ENCODE data around the gene CLIP2. TPM values are rescaled to one million over a fixed set of nuclear protein-coding genes. Genes with fewer than 3 reads are reported as not detected.

Gene CLIP2
- total RNA-seq, 1 donor from 2014 or later, result 24.3 TPM

DNA sequence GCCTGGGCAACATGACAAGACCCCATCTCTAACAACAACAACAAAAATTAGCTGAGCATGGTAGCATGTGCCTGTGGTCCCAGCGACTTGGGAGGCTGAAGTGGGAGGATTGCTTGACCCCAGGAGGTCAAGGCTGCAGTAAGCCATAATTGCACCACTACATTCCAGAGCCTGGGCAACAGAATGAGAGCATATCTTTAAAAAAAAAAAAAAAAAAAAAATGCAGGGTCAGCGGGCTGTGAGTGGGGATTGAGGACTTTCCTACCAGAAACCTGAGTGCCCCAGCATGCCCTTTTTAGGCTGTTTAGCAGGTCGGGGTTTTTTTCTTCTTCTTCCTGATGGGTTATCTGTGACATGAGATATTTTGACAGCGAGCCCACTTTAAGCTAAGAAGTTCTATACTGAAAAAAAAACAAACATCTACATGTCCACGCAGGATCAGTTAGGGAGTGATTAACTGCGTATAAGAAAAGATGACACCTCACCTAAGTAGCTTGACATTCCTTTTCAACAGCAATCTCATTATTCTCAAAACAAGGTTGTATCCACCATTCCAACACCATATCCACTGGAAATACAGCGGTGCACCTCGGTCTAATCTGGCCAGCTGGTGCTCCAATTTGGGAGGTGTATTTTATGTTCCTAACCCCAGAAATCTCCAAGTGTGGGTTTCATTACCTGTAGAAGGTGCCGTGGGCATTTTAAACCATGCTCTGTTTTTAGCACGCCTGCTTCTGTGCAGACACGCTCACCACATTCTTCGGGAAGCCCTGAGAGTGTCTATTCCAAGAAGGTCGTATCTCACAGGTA, 21.2 kb upstream of the CLIP2 start:
- no peaks in the 10 kb centered on the region for H3K27me3 ChIP-seq
- H3K4me1 ChIP-seq, result peaks cover 18% of the 10 kb centered on the region
- H3K9me3 ChIP-seq, result no peaks in the 10 kb centered on the region
- no peak for ATAC-seq
- no peak for DNase-seq
- intact Hi-C loops (cut with DNase I), result no loop called here
- no peak overlapping the region for H3K4me3 ChIP-seq
- H3K36me3 ChIP-seq, result no peaks in the 10 kb centered on the region
- H3K27ac ChIP-seq, result no peak overlapping the region
- TF ChIP-seq, protein P1, sequence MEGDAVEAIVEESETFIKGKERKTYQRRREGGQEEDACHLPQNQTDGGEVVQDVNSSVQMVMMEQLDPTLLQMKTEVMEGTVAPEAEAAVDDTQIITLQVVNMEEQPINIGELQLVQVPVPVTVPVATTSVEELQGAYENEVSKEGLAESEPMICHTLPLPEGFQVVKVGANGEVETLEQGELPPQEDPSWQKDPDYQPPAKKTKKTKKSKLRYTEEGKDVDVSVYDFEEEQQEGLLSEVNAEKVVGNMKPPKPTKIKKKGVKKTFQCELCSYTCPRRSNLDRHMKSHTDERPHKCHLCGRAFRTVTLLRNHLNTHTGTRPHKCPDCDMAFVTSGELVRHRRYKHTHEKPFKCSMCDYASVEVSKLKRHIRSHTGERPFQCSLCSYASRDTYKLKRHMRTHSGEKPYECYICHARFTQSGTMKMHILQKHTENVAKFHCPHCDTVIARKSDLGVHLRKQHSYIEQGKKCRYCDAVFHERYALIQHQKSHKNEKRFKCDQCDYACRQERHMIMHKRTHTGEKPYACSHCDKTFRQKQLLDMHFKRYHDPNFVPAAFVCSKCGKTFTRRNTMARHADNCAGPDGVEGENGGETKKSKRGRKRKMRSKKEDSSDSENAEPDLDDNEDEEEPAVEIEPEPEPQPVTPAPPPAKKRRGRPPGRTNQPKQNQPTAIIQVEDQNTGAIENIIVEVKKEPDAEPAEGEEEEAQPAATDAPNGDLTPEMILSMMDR (IDR thresholded peaks at IDR 0.05), result no peak

DNA sequence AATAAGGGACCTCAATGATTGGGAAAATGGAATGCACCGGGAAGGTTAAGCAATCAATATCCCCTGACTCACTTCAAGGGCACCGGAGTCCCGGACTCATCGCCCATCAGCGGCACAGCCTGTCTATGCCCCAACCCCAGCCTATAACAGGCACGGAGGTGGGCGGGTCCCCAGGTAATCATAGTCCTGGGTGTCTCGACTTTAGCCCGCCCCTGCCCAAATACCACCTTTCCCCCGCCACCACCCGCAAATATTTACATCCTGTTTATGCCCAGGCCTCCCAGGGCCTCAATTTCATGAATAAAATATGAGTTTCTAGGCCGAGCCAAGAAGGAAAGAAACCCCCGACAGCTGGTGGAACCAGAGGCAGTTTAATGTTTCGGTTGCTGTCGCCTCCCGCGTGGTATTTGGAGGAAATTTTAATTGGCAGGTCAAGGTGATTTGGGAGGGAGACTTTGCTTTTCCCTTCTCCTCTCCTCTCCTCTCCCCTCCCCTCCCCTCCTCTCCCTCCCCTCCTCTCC, 19.4 kb upstream of the CLIP2 start:
- DNase-seq, result peak; percentile 73
- Histone ChIP-seq H3K36me3 (no peaks in the 10 kb centered on the region), H3K4me3 (peak overlapping the region; percentile 71), H3K27me3 (no peaks in the 10 kb centered on the region), H3K9me3 (no peaks in the 10 kb centered on the region), H3K27ac (no peak overlapping the region), H3K4me1 (peaks cover 23% of the 10 kb centered on the region)
- ATAC-seq, result peak; percentile 53
- TF ChIP-seq, protein P1 (IDR thresholded peaks at IDR 0.05), result no peak
- intact Hi-C loops (cut with DNase I), result no loop called here

DNA sequence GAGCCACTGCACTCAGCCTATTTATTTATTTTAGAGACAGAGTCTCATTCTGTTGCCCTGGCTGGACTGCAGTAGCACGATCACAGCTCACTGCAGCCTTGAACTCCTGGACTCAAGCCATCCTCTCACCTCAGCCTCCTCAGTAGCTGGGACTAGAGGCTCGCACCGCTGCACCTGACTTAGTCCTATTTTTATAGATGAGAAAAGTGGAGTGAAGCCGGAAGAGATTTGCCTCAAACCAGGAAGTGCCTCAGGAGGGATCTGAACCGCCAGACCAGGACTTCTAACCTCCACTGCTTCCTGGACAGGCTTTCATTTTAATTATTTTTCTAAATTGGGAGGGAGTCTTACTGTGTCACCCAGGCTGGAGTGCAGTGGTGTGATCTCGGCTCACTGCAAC, 17.5 kb upstream of the CLIP2 start:
- intact Hi-C loops (cut with DNase I), result no loop called here
- ATAC-seq, result no peak
- no peak overlapping the region for H3K4me3 ChIP-seq

DNA sequence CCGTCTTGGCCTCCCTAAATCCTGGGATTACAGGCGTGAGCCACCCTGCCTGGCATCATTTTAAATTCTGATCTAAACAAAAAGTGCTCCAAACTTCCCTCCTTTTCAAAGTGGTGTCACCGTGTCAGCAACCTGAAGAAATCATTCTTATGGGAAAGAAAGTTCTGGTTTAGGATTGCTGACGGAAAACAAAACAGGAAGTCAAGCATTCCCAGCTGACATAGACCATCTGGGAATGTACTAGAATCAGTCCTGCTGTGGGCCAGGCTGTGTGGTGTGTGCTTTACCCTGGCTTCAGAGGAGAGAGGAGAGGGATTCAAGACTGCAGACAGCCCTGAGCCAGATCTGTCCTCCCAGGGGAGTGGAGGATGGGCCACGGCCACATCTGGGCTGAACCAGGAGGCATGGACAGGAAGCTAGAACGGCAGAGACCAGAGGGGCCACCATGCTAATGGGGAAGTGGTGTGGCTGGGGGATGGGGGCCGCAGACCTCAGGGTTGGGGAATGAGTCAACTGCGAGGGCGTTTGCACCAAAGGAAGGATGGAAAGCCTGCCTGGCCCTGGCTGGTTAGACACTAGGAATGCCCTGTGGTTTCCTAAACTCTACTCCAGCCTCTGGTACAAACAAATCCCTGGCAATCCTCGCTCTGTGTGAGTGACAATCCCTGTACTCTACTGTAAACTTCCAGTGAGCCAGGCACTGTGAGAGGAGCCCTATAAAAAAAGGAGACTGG, 16.7 kb upstream of the CLIP2 start:
- TF ChIP-seq, protein P1 (IDR thresholded peaks at IDR 0.05), result no peak
- Histone ChIP-seq H3K36me3 (no peaks in the 10 kb centered on the region), H3K27ac (peak overlapping the region; percentile 72), H3K4me1 (peaks cover 23% of the 10 kb centered on the region), H3K9me3 (no peaks in the 10 kb centered on the region), H3K4me3 (no peak overlapping the region), H3K27me3 (no peaks in the 10 kb centered on the region)
- DNase-seq, result peak; percentile 88
- intact Hi-C loops (cut with DNase I), result no loop called here
- peak; percentile 94 for ATAC-seq

More for the DNA sequence above, 17.5 kb upstream of the CLIP2 start:
- Histone ChIP-seq H3K27ac (peak overlapping the region; percentile 72), H3K4me1 (peaks cover 23% of the 10 kb centered on the region), H3K9me3 (no peaks in the 10 kb centered on the region), H3K36me3 (no peaks in the 10 kb centered on the region), H3K27me3 (no peaks in the 10 kb centered on the region)
- no peak for DNase-seq
- TF ChIP-seq, protein P1 (IDR thresholded peaks at IDR 0.05), result no peak

DNA sequence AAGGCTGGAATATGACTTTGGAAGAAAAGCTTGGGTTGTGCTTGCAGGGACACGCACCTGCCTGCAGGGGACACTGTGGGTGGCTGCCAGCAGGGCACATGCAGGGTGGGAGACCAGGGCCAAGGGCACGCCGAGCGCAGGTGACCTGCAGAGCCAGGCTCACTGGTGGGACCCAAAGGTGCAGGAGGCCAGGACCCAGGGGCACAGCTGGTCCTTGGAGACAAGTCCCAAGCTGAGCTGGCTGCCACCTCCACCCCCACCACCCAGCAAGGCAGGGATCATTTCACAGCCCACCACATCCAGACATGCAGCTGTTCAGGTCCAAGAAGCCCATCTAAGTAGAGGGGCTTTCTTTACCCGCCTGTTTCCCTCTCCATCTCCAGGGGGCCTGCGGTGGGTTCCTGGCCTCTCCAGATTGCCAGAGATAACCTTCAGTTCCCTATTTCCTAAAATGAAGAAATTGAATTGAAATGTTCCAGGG, 13.8 kb upstream of the CLIP2 start:
- Histone ChIP-seq H3K4me1 (peaks cover 28% of the 10 kb centered on the region), H3K27ac (no peak overlapping the region), H3K9me3 (no peaks in the 10 kb centered on the region), H3K36me3 (no peaks in the 10 kb centered on the region), H3K27me3 (no peaks in the 10 kb centered on the region), H3K4me3 (no peak overlapping the region)
- DNase-seq (no peak), ATAC-seq (no peak)
- intact Hi-C loops (cut with DNase I), result no loop called here
- TF ChIP-seq, protein P1 (IDR thresholded peaks at IDR 0.05), result peak; percentile 38
